ENCODE measurements around the gene CABLES2. TPM values are rescaled to one million over a fixed set of nuclear protein-coding genes. Genes with fewer than 3 reads are reported as not detected.

CABLES2 gene
- total and polyA plus RNA-seq, 4 donors: 1.8 to 4.2 (median 2.5) TPM

DNA sequence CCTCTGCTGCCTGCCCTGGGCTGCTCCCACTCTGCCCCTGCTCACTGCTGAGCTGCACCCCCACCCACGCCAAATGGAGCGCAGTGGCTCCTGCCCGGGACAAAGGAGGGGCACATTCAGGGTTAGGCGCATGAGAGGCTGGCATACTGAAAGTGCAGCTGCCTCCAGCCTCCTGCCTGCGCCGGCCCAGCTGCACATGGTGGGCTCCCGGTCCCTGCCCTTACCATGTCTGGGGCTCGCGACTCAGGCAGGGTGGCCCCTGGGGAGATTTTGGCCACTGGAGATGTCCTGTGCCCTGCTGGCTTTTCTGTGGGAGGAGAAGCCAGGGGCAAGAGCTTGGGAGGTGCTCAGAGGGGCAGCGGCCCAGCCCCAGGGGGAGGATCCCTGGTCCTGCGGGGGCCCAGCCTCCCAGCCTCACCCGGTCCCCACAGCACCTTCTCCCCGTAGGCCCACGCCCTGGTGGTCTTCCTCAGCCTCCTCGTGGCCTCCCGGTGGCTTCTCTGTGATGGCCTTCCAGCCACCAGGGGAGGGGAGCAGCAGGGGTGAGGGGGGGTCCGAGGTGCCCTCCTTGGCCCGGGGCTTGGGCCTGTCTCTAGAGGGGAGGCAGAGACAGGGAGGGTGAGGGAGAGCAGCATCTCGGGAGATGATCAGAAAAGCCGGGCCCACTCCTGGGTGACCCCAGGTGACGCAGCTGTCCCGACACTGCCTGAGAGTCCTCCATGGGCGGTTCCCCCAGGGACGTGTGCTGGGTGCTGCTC lies 8.4 kb upstream of the CABLES2 start:
- intact Hi-C loops (cut with DNase I): no loop called here
- H3K9me3 ChIP-seq (ENCODE audit: control insufficient read depth, low read length): no peaks in the 10 kb centered on the region
- WGBS, 2 donors: 86% methylated on average over 23 to 24 of the region's 24 CpGs

DNA sequence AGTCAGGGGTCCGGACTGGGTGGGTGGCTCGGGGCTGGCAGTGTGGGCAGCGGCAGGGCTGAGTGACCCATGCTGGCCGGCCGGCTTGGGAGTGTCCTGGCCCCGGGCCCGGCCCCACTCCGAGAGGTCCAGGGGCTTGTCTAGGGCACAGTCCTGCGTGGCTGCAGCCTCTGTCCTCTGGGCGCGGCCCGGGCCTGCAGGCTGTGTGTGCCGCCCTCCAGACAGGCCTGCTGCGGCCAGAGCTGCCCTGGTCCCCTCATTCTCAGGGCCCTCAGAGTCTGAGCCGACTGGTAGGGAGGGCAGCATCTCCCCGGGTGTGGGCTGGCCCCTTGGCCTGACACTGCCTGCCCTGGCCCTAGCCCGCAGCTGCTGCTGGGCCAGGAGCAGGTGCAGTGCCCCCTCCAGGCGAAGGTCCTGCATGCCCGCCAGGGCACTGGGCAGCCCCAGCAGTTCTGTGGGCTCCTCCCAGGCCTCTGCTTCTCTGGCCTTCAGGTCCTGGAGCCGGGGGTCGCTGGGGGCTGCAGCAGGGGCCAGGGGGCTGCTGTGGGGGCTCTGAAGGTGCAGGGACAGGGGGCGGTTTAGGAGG lies 6.9 kb upstream of the CABLES2 start:
- Histone ChIP-seq H3K27me3 (ENCODE audit: control insufficient read depth in 1 of 2, insufficient read depth in 2 of 2, low read length in 1 of 2) (no peaks in the 10 kb centered on the region), H3K9me3 (ENCODE audit: control insufficient read depth, low read length) (no peaks in the 10 kb centered on the region), H3K27ac (ENCODE audit: low read depth in 1 of 2, low read length in 2 of 2) (no peak overlapping the region), H3K4me1 (ENCODE audit: control insufficient read depth in 1 of 2, insufficient read depth in 2 of 2, low read length in 2 of 2) (no peaks in the 10 kb centered on the region), H3K36me3 (ENCODE audit: control insufficient read depth in 1 of 2, insufficient read depth in 2 of 2, low read length in 1 of 2) (no peaks in the 10 kb centered on the region), H3K4me3 (ENCODE audit: low read length in 2 of 2) (no peak overlapping the region)
- ATAC-seq (ENCODE audit: low FRiP score): no peak
- 89 to 94% methylated on average over 22 of the region's 22 CpGs for WGBS, 2 donors
- intact Hi-C loops (cut with DNase I): no loop called here
- DNase-seq: no peak

More for the DNA sequence above, 8.4 kb upstream of the CABLES2 start:
- Histone ChIP-seq H3K27me3 (ENCODE audit: control insufficient read depth in 1 of 2, insufficient read depth in 2 of 2, low read length in 1 of 2) (no peaks in the 10 kb centered on the region), H3K4me3 (ENCODE audit: low read length in 2 of 2) (no peak overlapping the region), H3K27ac (ENCODE audit: low read depth in 1 of 2, low read length in 2 of 2) (no peak overlapping the region), H3K4me1 (ENCODE audit: control insufficient read depth in 1 of 2, insufficient read depth in 2 of 2, low read length in 2 of 2) (no peaks in the 10 kb centered on the region), H3K36me3 (ENCODE audit: control insufficient read depth in 1 of 2, insufficient read depth in 2 of 2, low read length in 1 of 2) (no peaks in the 10 kb centered on the region)
- no peak for DNase-seq
- ATAC-seq (ENCODE audit: low FRiP score): no peak

DNA sequence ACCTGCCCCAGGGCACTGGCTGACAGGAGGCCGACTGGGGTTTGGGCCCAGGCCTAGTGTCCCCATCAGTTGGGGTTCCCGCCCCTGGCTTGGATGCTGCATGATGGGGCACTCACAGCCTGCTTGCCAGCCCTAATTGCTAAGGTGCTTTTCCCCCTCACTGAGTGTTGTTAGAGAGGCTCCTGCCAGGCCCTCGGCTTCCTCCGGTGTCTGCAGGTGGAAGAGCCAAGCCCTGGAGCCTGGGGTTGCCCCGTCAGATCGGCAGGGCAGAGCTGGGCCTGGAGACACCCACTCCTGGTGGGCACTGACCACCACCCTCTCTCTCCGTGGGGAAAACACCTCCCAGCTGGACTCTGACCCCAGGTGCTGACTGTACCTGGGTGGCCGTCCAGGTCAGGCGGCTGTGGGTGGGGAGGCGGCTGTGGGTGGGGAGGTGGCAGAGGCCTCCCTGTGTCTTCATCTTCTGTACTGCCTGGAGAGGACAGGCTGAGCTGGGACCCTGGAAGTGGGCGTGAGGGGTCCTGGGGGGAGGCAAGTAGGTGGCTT lies 6.0 kb upstream of the CABLES2 start:
- no peaks in the 10 kb centered on the region for H3K9me3 ChIP-seq (ENCODE audit: control insufficient read depth, low read length)
- WGBS, 2 donors: 93 to 95% methylated on average over 11 of the region's 11 CpGs
- no peak overlapping the region for H3K27ac ChIP-seq (ENCODE audit: low read depth in 1 of 2, low read length in 2 of 2)
- no peak overlapping the region for H3K4me3 ChIP-seq (ENCODE audit: low read length in 2 of 2)
- ATAC-seq (ENCODE audit: low FRiP score) (no peak), DNase-seq (no peak)
- H3K4me1 ChIP-seq (ENCODE audit: control insufficient read depth in 1 of 2, insufficient read depth in 2 of 2, low read length in 2 of 2): no peaks in the 10 kb centered on the region
- no peaks in the 10 kb centered on the region for H3K36me3 ChIP-seq (ENCODE audit: control insufficient read depth in 1 of 2, insufficient read depth in 2 of 2, low read length in 1 of 2)
- intact Hi-C loops (cut with DNase I): no loop called here
- no peaks in the 10 kb centered on the region for H3K27me3 ChIP-seq (ENCODE audit: control insufficient read depth in 1 of 2, insufficient read depth in 2 of 2, low read length in 1 of 2)

DNA sequence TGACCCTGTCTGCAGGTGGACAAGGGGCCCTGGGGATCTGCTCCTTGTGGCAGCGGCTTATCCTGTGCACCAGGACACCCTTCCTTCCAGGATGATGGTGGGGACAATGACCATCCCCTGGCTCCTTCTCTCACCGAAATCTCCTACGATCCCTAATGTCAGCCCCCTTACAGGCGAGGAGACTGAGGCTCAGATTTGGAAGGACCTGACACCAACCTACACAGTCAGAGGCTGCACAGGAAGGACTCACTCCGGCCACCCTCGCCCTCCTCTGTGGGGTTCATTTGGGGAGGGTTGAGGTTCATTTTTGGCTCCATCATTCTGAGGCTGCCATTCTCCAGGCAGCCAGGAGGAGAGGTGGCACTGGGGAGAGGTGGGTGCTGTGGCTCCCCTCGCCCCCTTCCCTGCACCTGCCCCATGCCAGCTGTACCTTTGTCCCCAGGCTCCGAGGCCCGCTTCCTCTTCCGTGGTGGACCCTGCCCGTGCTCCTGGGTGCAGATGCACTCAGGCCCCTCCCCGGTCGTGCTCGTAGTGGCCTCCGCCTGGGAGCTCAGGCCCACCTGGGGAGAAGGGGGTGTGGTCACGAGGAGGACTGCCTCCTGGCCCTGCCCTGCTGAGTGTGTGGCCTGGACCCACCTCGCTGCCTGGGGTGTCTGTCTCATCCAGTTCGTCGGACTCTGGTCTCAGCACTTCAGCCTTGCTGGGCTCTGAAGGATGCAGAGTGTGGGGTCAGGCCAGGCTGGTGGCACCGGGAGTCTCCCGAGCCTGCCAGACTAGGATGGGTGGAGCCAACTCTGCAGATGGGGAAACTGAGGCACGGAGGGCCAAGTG lies 5.3 kb upstream of the CABLES2 start:
- ATAC-seq (ENCODE audit: low FRiP score) (no peak), DNase-seq (no peak)
- no peaks in the 10 kb centered on the region for H3K9me3 ChIP-seq (ENCODE audit: control insufficient read depth, low read length)
- H3K27me3 ChIP-seq (ENCODE audit: control insufficient read depth in 1 of 2, insufficient read depth in 2 of 2, low read length in 1 of 2): no peaks in the 10 kb centered on the region
- H3K4me1 ChIP-seq (ENCODE audit: control insufficient read depth in 1 of 2, insufficient read depth in 2 of 2, low read length in 2 of 2): no peaks in the 10 kb centered on the region
- H3K27ac ChIP-seq (ENCODE audit: low read depth in 1 of 2, low read length in 2 of 2): no peak overlapping the region
- no peaks in the 10 kb centered on the region for H3K36me3 ChIP-seq (ENCODE audit: control insufficient read depth in 1 of 2, insufficient read depth in 2 of 2, low read length in 1 of 2)
- H3K4me3 ChIP-seq (ENCODE audit: low read length in 2 of 2): no peak overlapping the region
- intact Hi-C loops (cut with DNase I): no loop called here
- WGBS, 2 donors: 88% methylated on average over 21 to 22 of the region's 22 CpGs

DNA sequence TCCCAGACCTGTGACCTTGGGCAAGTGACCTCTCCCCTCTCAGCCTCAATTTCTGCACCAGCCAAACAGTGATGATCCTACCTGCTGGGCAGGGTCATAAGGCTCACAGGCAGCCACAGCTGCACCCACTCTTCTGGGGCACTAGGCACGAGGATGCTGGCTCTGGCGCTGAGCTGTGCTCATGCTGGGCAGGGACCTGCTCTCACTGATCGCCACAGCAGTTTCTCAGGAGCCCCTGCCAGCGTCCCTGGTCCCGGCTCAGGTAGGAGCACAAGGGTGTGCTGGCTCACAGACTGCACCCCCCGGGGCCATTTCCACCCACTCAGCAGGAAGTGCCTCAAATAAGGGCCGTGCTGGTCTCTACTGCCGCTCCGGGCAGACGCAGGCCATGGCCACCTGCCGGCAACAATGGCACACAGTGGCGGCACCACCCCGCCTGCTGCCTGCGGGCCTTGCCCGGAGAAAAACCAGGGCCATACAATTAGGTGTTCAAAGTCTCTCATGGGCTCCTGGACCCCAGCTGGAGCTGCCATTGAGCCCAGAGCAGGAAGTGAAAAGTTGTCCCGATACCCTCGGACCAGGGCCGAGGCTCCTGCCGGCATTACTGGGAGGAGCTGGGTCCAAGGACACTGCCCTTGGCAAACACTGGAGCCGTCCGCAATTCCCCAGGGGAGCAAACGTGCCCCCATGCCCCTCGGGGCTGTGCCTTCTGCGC lies 4.6 kb upstream of the CABLES2 start:
- ATAC-seq (ENCODE audit: low FRiP score) (no peak), DNase-seq (no peak)
- Histone ChIP-seq H3K36me3 (ENCODE audit: control insufficient read depth in 1 of 2, insufficient read depth in 2 of 2, low read length in 1 of 2) (no peaks in the 10 kb centered on the region), H3K27me3 (ENCODE audit: control insufficient read depth in 1 of 2, insufficient read depth in 2 of 2, low read length in 1 of 2) (no peaks in the 10 kb centered on the region), H3K4me3 (ENCODE audit: low read length in 2 of 2) (no peak overlapping the region), H3K9me3 (ENCODE audit: control insufficient read depth, low read length) (no peaks in the 10 kb centered on the region), H3K4me1 (ENCODE audit: control insufficient read depth in 1 of 2, insufficient read depth in 2 of 2, low read length in 2 of 2) (no peaks in the 10 kb centered on the region), H3K27ac (ENCODE audit: low read depth in 1 of 2, low read length in 2 of 2) (no peak overlapping the region)
- intact Hi-C loops (cut with DNase I): no loop called here
- whole genome bisulfite sequencing, 2 donors: 88 to 89% methylated on average over 24 of the region's 24 CpGs

DNA sequence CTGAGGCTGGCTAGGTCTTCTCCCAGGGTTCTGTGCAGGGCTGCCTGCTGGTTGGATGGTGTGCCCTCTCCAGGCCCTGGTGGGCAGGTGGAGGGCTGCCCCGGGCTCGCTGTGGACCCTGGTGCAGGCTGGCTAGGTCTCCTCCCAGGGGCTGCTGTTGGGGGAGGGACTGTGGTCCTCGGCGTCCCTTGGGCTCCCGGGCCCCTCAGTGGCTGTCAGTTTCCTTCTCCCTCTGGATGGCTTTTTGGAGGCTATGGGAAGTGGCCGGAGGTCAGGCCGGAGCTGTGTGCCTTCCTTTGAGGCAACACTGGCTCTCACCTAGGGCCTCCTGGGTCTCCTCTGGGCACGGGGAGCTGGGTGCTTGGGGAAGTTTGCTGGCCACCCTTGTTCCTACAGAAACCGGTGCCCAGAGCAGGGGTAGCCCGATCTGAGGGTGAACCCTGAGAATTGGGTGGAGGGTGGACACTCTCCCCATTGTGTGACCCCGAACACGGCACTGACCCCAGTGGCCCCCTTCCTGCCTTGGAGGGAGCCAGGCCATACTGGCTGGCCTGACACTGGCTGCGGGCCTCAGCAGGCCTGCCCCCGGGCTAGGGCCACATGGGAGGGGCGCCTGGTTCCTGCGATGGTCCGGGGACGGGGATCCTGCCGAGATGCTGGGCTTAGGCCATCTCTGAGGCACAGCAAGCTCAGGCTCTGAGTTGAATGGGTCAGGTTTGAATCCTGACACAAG lies 3.8 kb upstream of the CABLES2 start:
- no peaks in the 10 kb centered on the region for H3K36me3 ChIP-seq (ENCODE audit: control insufficient read depth in 1 of 2, insufficient read depth in 2 of 2, low read length in 1 of 2)
- H3K9me3 ChIP-seq (ENCODE audit: control insufficient read depth, low read length): no peaks in the 10 kb centered on the region
- intact Hi-C loops (cut with DNase I): no loop called here
- no peaks in the 10 kb centered on the region for H3K4me1 ChIP-seq (ENCODE audit: control insufficient read depth in 1 of 2, insufficient read depth in 2 of 2, low read length in 2 of 2)
- no peak for ATAC-seq (ENCODE audit: low FRiP score)
- DNase-seq: no peak
- WGBS, 2 donors: 87 to 89% methylated on average over 19 of the region's 19 CpGs
- no peaks in the 10 kb centered on the region for H3K27me3 ChIP-seq (ENCODE audit: control insufficient read depth in 1 of 2, insufficient read depth in 2 of 2, low read length in 1 of 2)
- no peak overlapping the region for H3K27ac ChIP-seq (ENCODE audit: low read depth in 1 of 2, low read length in 2 of 2)
- H3K4me3 ChIP-seq (ENCODE audit: low read length in 2 of 2): no peak overlapping the region

DNA sequence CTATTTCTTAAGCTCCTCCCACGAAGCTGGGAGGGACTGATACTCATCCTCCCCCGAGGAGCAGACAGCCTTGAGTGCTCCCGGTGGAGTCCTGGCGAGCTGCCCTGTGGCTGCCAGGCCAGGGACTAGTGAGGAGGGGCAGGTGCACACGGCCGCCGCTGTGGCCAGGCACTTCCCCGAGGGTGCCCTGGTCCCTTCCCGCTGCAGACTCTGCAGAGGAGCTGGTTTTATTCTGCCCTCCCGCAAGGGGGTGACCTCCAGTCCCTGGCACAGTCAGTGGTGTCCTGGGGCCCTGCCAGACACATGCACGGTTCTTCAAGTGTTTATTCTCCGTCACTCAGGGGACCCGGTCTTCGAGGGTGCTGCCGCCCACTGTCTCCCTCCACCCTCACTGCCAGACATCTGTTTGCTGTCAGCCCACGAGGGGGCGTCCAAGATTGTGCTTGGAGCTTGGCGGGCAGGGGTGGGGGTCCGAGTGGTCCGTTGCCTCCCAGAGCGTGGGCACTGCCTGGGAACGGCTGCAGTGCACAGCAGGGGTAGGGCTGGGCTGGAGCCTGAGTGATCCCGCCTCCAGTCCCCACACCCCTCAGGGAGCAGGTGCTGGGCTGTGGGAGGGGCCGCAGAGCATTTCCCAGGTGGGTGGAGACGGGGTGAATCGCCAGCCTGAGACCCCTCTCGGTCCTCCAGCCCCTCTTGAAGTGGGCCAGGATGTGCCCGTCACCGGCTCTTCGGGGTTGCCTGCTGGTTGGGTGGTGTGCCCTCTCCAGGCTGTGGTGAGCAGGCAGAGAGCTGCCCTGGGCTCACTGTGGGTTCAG lies 3.1 kb upstream of the CABLES2 start:
- 6 to 10% methylated on average over 30 of the region's 30 CpGs for WGBS, 2 donors
- H3K27ac ChIP-seq (ENCODE audit: low read depth in 1 of 2, low read length in 2 of 2): no peak overlapping the region
- no peak for ATAC-seq (ENCODE audit: low FRiP score)

More for the DNA sequence above, 3.1 kb upstream of the CABLES2 start:
- Histone ChIP-seq H3K4me1 (ENCODE audit: control insufficient read depth in 1 of 2, insufficient read depth in 2 of 2, low read length in 2 of 2) (no peaks in the 10 kb centered on the region), H3K9me3 (ENCODE audit: control insufficient read depth, low read length) (no peaks in the 10 kb centered on the region), H3K36me3 (ENCODE audit: control insufficient read depth in 1 of 2, insufficient read depth in 2 of 2, low read length in 1 of 2) (no peaks in the 10 kb centered on the region), H3K4me3 (ENCODE audit: low read length in 2 of 2) (no peak overlapping the region), H3K27me3 (ENCODE audit: control insufficient read depth in 1 of 2, insufficient read depth in 2 of 2, low read length in 1 of 2) (no peaks in the 10 kb centered on the region)
- no peak for DNase-seq
- intact Hi-C loops (cut with DNase I): loop anchor here in 1 of 2 donors (10.0 kb wide), 1 partner anchor 215 kb away; no protein-coding TSS in a partner anchor
